HepG2 (cell line): ENCODE measurements around the gene ICAM3. TPM values are rescaled to one million over a fixed set of nuclear protein-coding genes. Genes with fewer than 3 reads are reported as not detected.

Experiments
- CERS6 ChIP-seq: sonication (generic); formaldehyde crosslinking; IDR thresholded peaks from 2 replicates; pipeline ENCODE4 v1.5.0; 2020; ENCODE audit warnings: missing genetic modification reagents
- CHD2 ChIP-seq: IDR thresholded peaks from 2 replicates; pipeline ENCODE4 v1.6.1; 2011; ENCODE audit warnings: low read depth, low read length, improper control_type of control experiment
- ETV5 ChIP-seq: IDR thresholded peaks from 2 replicates; pipeline ENCODE4 v1.6.1; 2018; ENCODE audit warnings: missing biosample characterization, missing genetic modification reagents, inconsistent platforms, borderline replicate concordance
- FOXO4 ChIP-seq: sonication (generic); formaldehyde crosslinking; conservative IDR thresholded peaks from 2 replicates; pipeline ENCODE4 v1.8.1; 2023; ENCODE audit warnings: missing genetic modification reagents
- HDAC6 ChIP-seq: fragments of 200-600 bp; sonication (generic); IDR thresholded peaks from 2 replicates; pipeline ENCODE4 v1.7.0; 2017; ENCODE audit warnings: mild to moderate bottlenecking, antibody characterized with exemption, low read length, low read depth
- HNRNPK ChIP-seq: fragments of 200-400 bp; formaldehyde crosslinking; IDR thresholded peaks from 2 replicates; pipeline ENCODE4 v1.6.1; 2018; ENCODE audit warnings: low read length, low read depth, moderate library complexity, mild to moderate bottlenecking; ENCODE audit not compliant: poor library complexity, severe bottlenecking
- LBX2 ChIP-seq: sonication (generic); formaldehyde crosslinking; IDR thresholded peaks from 2 replicates; pipeline ENCODE4 v1.5.0; 2020; ENCODE audit warnings: missing genetic modification reagents, mild to moderate bottlenecking, borderline replicate concordance
- MEIS2 ChIP-seq: sonication (generic); formaldehyde crosslinking; IDR thresholded peaks from 2 replicates; pipeline ENCODE4 v1.9.0; 2021; ENCODE audit warnings: mild to moderate bottlenecking, missing genetic modification reagents
- MTF2 ChIP-seq: sonication (generic); formaldehyde crosslinking; IDR thresholded peaks from 2 replicates; pipeline ENCODE4 v1.5.0; 2020; ENCODE audit warnings: missing genetic modification reagents, borderline replicate concordance
- NR2F1 ChIP-seq, 2 experiments: fragments of 450-650 bp in 1 of 2; formaldehyde crosslinking in 1 of 2; IDR thresholded peaks; 2 replicates each; pipeline versions ENCODE4 v1.5.0 to v1.6.1; 2016 to 2020; ENCODE audit warnings: mild to moderate bottlenecking in 1 of 2, missing compliant biosample characterization in 1 of 2, missing genetic modification reagents in 1 of 2, moderate library complexity in 1 of 2
- RFXANK ChIP-seq: IDR thresholded peaks from 2 replicates; pipeline ENCODE4 v1.6.1; 2016
- SAFB2 ChIP-seq: sonication (generic); formaldehyde crosslinking; IDR thresholded peaks from 2 replicates; pipeline ENCODE4 v1.5.1; 2020; ENCODE audit warnings: missing genetic modification reagents, low read depth, mild to moderate bottlenecking, borderline replicate concordance
- SUZ12 ChIP-seq: fragments of 150-350 bp; IDR thresholded peaks from 2 replicates; pipeline ENCODE4 v1.6.1; 2014; ENCODE audit warnings: low read depth, low read length
- THAP7 ChIP-seq: sonication (generic); formaldehyde crosslinking; IDR thresholded peaks from 2 replicates; pipeline ENCODE4 v1.8.1; 2023; ENCODE audit warnings: mild to moderate bottlenecking, missing genetic modification reagents
- TMF1 ChIP-seq: sonication (generic); formaldehyde crosslinking; IDR thresholded peaks from 2 replicates; pipeline ENCODE4 v1.8.1; 2022; ENCODE audit warnings: low read depth, missing genetic modification reagents
- USF2 ChIP-seq, 2 experiments: sonication (generic) in 1 of 2; formaldehyde crosslinking in 1 of 2; IDR thresholded peaks; 2 replicates each; pipeline versions ENCODE4 v1.5.1 to v1.6.1; 2011 to 2020; ENCODE audit warnings: borderline replicate concordance in 1 of 2, low read depth in 1 of 2, low read length in 1 of 2, mild to moderate bottlenecking in 1 of 2, missing genetic modification reagents in 1 of 2, moderate library complexity in 1 of 2
- ZMAT3 ChIP-seq: sonication (generic); formaldehyde crosslinking; conservative IDR thresholded peaks from 2 replicates; pipeline ENCODE4 v1.7.0; 2021; ENCODE audit warnings: missing genetic modification reagents
- ZNF121 ChIP-seq: sonication (generic); formaldehyde crosslinking; IDR thresholded peaks from 2 replicates; pipeline ENCODE4 v1.5.0; 2020; ENCODE audit warnings: mild to moderate bottlenecking, missing genetic modification reagents
- ZNF207 ChIP-seq: fragments of 450-650 bp; IDR thresholded peaks from 2 replicates; pipeline ENCODE4 v1.6.1; 2016; ENCODE audit warnings: antibody characterized with exemption, borderline replicate concordance
- ZNF383 ChIP-seq: sonication (generic); formaldehyde crosslinking; IDR thresholded peaks from 2 replicates; pipeline ENCODE4 v1.4.0; 2020; ENCODE audit warnings: missing genetic modification reagents, mild to moderate bottlenecking, borderline replicate concordance
- ZNF558 ChIP-seq: sonication (generic); formaldehyde crosslinking; IDR thresholded peaks from 2 replicates; pipeline ENCODE4 v1.9.0; 2022; ENCODE audit warnings: mild to moderate bottlenecking, missing genetic modification reagents, borderline replicate concordance
- ZNF7 ChIP-seq: IDR thresholded peaks from 2 replicates; pipeline ENCODE4 v1.6.1; 2016; ENCODE audit warnings: missing biosample characterization, missing genetic modification reagents
- ZNF775 ChIP-seq: sonication (generic); formaldehyde crosslinking; IDR thresholded peaks from 2 replicates; pipeline ENCODE4 v1.4.0; 2020; ENCODE audit warnings: missing genetic modification reagents, mild to moderate bottlenecking, moderate library complexity, borderline replicate concordance
- polyA plus RNA-seq, 8 experiments: library from polyadenylated mRNA; depleted of rRNA in 3 of 8; stranded (reverse) in 7 of 8; unstranded in 1 of 8; fragments of >200 nt; fragmentation: Illumina TruSeq in 4 of 8; extraction: Trizol in 4 of 8; gene quantifications; 2 replicates each; pipeline versions ENCODE4 v1.2.1 to v1.2.3, GENCODE V29; 2011 to 2016; ENCODE audit warnings: low read depth in 4 of 8, missing spikeins in 1 of 8, mixed read lengths in 1 of 8; ENCODE audit not compliant: insufficient read depth in 1 of 8
- total RNA-seq, 5 experiments: library from RNA; depleted of rRNA; stranded (reverse); fragments of >200 nt; fragmentation: Illumina TruSeq; extraction: Trizol; gene quantifications; 2 replicates each; pipeline ENCODE4 v1.2.3, GENCODE V29; 2016; ENCODE audit warnings: low read depth in 1 of 5

ICAM3 gene
- total and polyA plus RNA-seq, 2 of the 13 experiments (the other 11 are each of a cell fraction or from before 2014, with no cell fraction given): 14.1 to 21.0 TPM

GRCh38 chr19:10315335-10316214 is 23.8 kb downstream of the ICAM3 start, which contains the start of gene FDX2 (continued):
- TF ChIP-seq SAFB2 (CRISPR knock-in tag): no peak
- TF ChIP-seq USF2 (IDR thresholded peaks at IDR 0.05; ENCODE audit: low read depth, low read length): peak; percentile 97
- TF ChIP-seq USF2 (CRISPR knock-in tag; IDR thresholded peaks at IDR 0.05; ENCODE audit: borderline replicate concordance): peak; percentile 97
- TF ChIP-seq FOXO4 (CRISPR knock-in tag): no peak
- no peak for TF ChIP-seq LBX2 (CRISPR knock-in tag)
- no peak for TF ChIP-seq ZNF7 (CRISPR knock-in tag)
- TF ChIP-seq THAP7 (CRISPR knock-in tag): no peak
- 0 out of 2 replicates have a peak, but pooled peaks have one; percentile 13 for TF ChIP-seq ZMAT3 (CRISPR knock-in tag)
- no peak for TF ChIP-seq RFXANK
- no peak for TF ChIP-seq ZNF121 (CRISPR knock-in tag)
- no peak for TF ChIP-seq MTF2
- 0 out of 2 replicates have a peak, but pooled peaks have one; percentile 18 for TF ChIP-seq MEIS2 (CRISPR knock-in tag)
- TF ChIP-seq ZNF207: 0 out of 2 replicates have a peak, but pooled peaks have one; percentile 28
- TF ChIP-seq ETV5 (CRISPR knock-in tag): peak; percentile 56; the same call in 1 of the 2 replicates
- no peak for TF ChIP-seq HDAC6
- TF ChIP-seq SUZ12: no peak
- peak; percentile 76; the same call in 1 of the 2 replicates for TF ChIP-seq ZNF383 (CRISPR knock-in tag)
- TF ChIP-seq HNRNPK: no peak
- no peak for TF ChIP-seq CERS6 (CRISPR knock-in tag)
- TF ChIP-seq TMF1 (CRISPR knock-in tag): no peak
- no peak for TF ChIP-seq ZNF558 (CRISPR knock-in tag)
- TF ChIP-seq NR2F1 (CRISPR knock-in tag; IDR thresholded peaks at IDR 0.05): no peak
- no peak for TF ChIP-seq ZNF775 (CRISPR knock-in tag)
- no peak; the same call in 1 of the 2 replicates for TF ChIP-seq CHD2
